Measurements from ENCODE around the gene PHF19.

The PHF19 gene

GRCh38 chr9:120891884-120892747 is 15.1 kb upstream of the PHF19 start:
- no peak for DNase-seq (ENCODE audit: low spot score)

GRCh38 chr9:120891245-120891883 is 14.4 kb upstream of the PHF19 start:
- no peak for DNase-seq (ENCODE audit: low spot score)

- no peak for DNase-seq (ENCODE audit: low spot score)
Measured at GRCh38 chr9:120890320-120891244, 13.6 kb upstream of the PHF19 start.

- no peak for DNase-seq (ENCODE audit: low spot score)
Measured at GRCh38 chr9:120889606-120890271, 12.8 kb upstream of the PHF19 start.

- no peak for DNase-seq (ENCODE audit: low spot score)
Measured at GRCh38 chr9:120888626-120889025, 11.6 kb upstream of the PHF19 start.

GRCh38 chr9:120886490-120886967 is 9.5 kb upstream of the PHF19 start:
- DNase-seq (ENCODE audit: low spot score), result peak; percentile 12

GRCh38 chr9:120885958-120886357 is 9.0 kb upstream of the PHF19 start:
- no peak for DNase-seq (ENCODE audit: low spot score)

GRCh38 chr9:120885457-120885856 is 8.5 kb upstream of the PHF19 start:
- DNase-seq (ENCODE audit: low spot score), result no peak

GRCh38 chr9:120883608-120883996 is 6.6 kb upstream of the PHF19 start:
- DNase-seq (ENCODE audit: low spot score), result no peak

- DNase-seq (ENCODE audit: low spot score), result peak; percentile 32
Measured at GRCh38 chr9:120882935-120883607, 6.1 kb upstream of the PHF19 start.

GRCh38 chr9:120879446-120879845 is 2.5 kb upstream of the PHF19 start:
- DNase-seq (ENCODE audit: low spot score), result no peak

- DNase-seq (ENCODE audit: low spot score), result no peak
Measured at GRCh38 chr9:120878188-120879130, 1.5 kb upstream of the PHF19 start.

- peak; percentile 64 for DNase-seq (ENCODE audit: low spot score)
Measured at GRCh38 chr9:120877276-120878034, 467 bp upstream of the PHF19 start.

GRCh38 chr9:120875954-120876841 is 790 bp downstream of the PHF19 start:
- DNase-seq (ENCODE audit: low spot score), result peak; percentile 79

GRCh38 chr9:120875643-120875953 is 1.4 kb downstream of the PHF19 start:
- peak; percentile 16 for DNase-seq (ENCODE audit: low spot score)

- DNase-seq (ENCODE audit: low spot score), result no peak
Measured at GRCh38 chr9:120875195-120875565, 1.8 kb downstream of the PHF19 start.

- no peak for DNase-seq (ENCODE audit: low spot score)
Measured at GRCh38 chr9:120874226-120875194, 2.5 kb downstream of the PHF19 start.
